HG02981 (cell line): Measurements from ENCODE around the gene PPP1R14D.

Experiments
- ATAC-seq: cut with Tn5 transposase; IDR thresholded peaks from one replicate; pipeline ENCODE4 v1.9.1; 2021; ENCODE audit warnings: mild to moderate bottlenecking, moderate library complexity; ENCODE audit not compliant: unreplicated experiment

PPP1R14D gene

DNA sequence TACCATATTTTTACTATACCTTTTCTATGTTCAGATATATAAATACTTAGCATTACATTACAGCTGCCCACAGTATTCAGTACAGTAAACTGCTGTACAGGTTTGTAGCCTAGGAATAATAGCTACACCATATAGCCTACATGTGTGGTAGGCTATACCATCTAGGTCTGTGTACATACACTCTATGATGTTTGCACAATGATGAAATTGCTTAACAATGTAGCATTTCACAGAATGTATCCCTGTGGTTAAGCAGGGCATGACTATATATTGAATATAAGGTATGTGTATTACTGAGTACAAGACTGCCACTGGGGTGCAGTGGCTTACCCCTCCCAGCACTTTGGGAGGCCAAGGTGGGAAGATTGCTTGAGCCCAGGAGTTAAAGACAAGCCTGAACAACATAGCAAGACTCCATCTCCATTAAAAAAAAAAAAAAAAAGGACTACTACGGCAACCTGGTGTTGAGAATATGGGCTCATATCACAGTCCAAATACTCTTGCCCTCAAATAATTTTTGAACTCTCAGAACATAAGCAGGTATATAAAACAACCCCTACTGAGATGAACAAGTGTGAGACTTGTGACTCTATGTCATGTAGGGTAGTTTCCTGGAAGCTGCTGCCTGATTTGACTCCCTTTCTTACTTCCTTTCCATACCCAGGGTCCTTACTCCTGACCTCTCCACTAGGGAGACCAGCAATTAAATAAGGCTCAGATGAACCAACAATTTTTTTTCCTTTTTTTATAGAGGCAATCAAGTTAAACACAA is 4.8 kb downstream of the PPP1R14D start:
- ATAC-seq: no peak

DNA sequence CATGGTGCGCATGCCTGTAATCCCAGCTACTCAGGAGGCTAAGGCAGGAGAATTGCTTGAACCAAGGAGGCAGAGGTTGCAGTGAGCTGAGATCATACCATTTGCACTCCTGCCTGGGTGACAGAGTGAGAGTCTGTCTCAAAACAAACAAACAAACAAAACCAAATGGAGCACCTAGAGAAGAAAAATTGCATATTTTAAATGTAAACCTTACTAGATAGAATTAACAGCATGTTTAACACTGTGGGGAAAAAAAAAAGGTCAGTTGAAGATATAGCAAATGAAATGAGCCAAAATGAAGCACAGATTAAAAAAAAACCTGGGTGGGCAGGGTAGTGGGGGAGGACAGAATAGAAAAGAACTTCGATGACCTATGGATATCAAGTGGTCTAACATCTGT is 7.3 kb downstream of the PPP1R14D start:
- no peak for ATAC-seq

DNA sequence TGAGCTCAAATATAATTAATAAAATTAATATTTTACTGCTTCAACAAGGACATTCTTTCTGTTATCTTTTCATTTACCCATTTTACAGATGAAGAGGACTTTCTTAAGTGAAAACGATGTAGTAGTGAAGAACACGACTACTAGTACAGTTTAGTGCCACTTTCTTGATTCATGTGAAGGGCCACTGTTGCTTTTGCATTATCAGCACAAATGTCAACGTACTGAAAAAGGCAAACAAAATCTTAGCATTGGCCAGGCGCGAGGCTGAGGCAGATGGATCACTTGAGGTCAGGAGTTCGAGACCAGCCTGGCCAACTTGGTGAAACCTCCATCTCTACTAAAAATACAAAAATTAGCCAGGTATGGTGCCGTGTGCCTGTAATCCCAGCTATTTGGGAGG is 9.5 kb downstream of the PPP1R14D start:
- ATAC-seq: no peak

DNA sequence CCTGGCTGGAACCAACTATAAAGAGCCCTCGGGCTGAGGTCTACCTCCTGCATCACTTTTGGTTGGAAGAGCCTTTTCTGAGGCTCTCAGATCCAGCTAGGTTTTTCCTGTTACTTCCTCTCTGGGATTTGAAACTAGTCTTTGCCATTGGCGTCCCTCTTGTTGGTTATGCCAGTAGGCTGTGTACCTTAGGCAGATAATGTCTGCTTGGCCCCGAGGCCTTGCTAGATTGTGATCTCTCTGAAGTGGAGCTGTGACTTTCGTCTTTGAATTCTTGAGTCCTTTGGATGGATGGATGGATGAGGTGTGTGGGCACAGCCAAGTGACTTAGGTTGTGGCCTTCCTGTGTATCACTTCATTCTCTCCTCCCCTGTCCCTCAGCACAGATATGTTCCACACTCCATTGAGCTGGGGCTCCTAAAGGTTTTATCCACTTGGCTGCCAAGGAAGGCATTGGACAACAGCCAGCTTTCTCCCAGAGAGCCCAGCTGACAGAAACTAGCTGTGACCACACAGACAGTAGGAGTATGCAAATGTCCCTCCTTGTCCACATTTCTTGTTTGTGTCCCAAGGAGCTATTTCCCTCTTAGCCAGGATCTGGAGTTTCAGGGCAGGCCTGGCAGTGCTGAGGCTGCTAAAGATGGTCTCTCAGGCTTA is 13.3 kb downstream of the PPP1R14D start:
- ATAC-seq: no peak

DNA sequence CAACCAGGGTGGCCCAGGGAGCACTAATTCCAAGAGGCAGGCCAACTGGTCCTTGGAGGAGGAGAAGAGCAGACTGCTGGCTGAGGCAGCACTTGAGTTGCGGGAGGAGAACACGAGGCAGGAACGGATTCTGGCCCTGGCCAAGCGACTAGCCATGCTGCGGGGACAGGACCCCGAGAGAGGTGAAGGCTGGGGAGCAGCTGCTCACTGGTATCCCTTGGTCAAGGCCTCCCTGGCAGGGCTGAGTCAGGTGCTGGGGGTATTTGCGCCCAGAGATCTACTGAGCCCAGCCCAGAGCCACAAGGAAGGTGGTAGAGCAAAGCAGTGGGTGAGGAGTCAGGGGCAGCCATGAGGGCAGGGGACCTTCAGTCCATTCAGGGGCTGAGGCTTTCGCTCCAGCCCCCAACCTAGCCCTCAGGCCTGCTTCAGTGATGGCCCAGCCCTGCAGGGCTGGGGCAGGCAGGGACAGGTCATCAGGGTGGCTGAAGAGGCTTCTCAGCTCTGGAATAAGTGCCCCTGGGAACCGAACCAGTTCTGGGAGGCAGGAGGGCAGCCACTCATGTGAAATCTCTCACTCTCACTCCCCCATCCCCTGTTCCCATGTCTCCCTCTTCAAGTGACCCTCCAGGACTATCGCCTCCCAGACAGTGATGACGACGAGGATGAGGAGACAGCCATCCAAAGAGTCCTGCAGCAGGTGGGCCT is 15.6 kb downstream of the PPP1R14D start:
- ATAC-seq: no peak

DNA sequence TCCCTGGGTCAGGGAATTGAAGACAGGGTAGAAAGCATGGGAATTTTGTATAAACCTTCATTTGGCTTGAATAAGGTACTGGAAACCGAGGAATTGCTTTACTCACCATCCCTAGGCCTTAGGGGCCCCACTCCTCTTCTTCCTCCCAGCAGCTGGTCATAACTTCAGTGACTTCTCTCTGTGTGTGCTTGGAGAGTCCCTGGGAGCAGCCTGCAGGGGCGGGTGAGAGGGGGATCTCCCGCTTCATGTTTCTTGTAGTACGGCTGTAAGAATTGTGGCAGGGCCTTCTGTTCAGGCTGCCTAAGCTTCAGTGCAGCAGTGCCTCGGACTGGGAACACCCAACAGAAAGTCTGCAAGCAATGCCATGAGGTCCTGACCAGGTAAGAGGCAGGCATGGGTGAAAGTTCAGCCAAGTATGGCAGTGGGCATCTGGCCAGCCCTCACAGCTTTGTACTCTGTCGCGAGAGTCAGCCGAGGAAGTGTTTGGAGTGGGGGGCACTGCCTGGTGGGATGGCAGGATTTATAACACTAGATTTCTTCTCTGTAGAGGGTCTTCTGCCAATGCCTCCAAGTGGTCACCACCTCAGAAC is 19.6 kb downstream of the PPP1R14D start:
- ATAC-seq: no peak

DNA sequence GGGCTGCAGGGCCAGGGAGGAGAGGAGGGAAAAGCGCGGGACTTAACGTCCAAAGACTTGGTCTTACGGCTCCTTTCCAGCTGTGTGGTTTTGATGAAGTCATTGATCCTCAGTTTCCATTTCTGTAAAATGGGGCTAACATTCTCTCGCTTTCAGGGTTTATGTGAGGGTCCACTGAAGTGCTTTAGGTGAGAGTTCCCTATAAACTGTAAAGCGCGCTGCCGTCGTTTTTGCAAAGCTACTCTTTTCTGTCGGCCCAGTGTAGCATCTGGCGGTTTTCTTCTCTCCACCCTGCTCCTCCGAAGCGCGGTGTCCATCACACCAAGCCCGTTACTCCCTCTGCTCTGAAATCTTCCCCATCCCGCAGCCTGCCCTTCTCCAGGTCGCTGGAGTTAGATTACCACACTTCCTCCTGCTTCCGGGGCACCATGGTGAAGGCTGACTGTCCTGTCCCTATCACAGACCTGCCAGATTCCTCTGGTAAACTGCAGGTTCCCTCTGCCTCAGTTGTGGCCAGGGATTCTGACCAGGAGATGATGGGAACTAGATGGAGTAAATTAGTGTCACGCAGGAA is 20.5 kb downstream of the PPP1R14D start:
- ATAC-seq: no peak

DNA sequence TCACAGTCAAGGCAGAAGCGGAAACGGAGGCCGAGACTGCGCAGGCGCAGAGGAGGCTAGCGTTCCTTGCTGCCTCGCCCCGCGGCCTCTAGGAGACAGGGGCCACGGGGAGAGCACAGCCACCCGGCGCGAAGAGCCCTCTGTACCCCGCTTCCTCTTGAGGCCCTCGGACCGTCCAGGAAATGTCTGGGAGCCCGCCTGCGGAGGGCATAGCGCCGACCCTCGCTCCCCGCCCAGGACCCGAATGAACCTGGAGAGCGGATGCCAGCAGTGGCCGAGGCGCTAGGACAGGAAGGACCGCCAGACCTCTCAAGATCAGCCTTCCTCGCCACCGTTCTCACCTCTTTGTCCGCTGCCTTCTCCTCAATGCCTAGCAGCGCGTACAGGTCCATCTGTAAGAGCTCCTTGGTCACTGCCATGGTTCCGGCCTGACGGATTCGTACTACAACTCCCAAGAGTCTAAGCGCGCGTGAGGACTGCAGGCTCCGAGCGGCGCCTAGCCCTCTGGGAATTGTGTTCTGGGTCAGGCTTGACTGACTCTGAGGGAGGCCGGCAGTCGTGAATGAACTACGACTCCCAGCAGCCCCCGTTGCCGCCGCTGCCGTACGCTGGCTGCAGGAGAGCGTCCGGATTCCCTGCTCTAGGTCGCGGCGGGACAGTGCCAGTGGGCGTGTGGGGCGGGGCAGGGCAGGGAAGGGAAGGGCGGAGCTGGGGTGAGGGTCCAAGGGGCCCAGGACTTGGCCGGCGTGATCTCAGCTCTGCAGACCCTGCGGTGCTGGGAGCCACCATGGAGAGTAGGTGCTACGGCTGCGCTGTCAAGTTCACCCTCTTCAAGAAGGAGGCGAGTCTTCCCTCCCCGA is 21.2 kb downstream of the PPP1R14D start, which contains the start of the genes DNAJC17 and ZFYVE19:
DNAJC17 (minus strand) TSS at position 446 of the 860 bp plus-strand sequence; CDS start at position 419, 27 bp downstream.
ZFYVE19 (plus strand) TSS at position 62 of the 860 bp plus-strand sequence; CDS start at position 563, 501 bp downstream.
- ATAC-seq: peak; percentile 92

DNA sequence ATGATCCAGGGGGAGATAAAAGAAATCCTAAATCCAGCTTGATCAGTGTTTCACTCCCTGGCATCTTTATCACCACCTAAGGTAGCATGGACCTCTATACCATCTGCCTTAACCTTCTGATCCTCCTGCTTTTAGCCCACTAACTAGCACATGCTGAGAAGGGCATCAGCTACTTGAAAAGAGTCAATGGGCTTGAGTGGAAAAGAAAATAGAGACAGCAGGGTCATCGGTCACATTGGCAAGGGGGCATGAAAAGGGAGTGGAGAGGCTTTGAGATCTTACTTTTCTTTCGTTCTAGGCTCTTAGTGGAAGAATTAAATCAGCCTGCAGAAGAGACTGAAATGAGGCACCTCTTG is 21.9 kb downstream of the PPP1R14D start:
- ATAC-seq: no peak

DNA sequence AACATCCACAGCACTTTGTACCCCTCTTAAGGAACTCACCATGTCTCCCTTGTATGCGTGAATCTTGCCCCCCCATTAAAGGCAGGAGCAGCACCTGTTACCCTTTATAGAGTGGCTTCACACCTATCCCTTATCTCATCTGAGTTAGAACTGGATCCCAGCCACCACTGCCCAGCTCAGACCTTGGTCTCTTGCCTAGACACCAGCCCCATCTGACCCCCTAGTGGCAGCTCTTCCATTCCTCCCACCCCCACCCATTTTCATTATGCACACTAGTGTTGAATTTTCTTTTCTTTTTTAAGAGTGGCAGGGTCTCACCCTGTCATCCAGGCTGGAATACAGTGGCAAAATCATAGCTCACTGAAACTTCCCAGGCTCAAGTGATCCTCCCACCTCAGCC is 24.8 kb downstream of the PPP1R14D start:
- ATAC-seq: no peak

DNA sequence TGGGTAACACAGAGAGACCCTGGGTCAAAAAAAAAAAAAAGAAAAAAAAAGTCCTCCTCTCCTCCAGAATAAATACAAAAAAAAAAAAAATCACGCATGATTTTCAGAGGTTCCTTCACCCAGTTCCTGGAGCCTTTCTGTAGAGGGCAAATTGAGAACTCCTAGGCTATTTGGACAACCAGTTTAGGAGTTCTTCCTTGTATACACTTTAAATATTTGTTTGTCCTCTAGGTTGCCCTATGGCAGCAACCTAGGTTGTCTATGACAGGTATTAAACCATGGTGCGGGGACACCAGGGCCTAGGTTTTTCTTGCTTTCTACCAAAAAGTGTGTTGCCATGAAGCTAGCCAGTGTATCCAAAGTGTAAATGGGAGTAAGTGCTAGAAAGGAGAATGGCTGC is 25.4 kb downstream of the PPP1R14D start:
- ATAC-seq: no peak

DNA sequence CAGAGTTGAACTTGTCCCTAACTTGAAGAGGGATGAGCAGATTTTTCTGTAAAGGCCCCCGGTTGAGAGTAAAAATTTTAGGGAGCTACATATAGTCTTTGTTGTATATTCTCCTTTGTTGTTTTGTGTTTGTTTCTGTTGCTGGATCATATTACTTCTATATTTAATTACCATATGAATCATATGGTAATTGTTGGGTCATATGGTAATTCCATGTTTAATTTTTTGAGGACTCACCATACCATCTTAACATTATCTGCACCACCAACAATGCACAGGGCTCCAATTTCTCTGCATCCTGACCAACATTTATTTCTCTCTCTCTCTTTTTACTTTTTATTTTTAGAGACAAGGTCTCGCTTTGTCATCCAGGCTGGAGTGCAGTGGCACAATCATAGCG is 29.0 kb downstream of the PPP1R14D start:
- ATAC-seq: no peak

DNA sequence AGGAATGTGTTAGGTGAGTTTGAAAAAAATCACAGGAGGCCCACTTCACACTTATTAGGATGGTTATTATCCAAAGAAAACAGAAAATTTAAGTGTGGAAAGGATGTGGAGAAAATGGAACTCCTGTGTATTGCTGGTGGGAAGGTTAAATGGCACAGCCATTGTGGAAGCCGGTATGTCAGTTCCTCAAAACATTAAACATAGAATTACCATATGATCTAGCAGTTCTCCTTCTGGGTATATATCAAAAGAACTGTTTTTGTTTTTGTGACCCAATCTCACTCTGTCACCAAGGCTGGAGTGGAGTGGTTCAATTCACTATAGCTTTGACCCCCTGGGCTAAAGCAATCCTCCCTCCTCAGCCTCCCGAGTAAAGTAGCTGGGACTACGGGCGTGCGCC is 32.0 kb downstream of the PPP1R14D start:
- ATAC-seq: no peak

DNA sequence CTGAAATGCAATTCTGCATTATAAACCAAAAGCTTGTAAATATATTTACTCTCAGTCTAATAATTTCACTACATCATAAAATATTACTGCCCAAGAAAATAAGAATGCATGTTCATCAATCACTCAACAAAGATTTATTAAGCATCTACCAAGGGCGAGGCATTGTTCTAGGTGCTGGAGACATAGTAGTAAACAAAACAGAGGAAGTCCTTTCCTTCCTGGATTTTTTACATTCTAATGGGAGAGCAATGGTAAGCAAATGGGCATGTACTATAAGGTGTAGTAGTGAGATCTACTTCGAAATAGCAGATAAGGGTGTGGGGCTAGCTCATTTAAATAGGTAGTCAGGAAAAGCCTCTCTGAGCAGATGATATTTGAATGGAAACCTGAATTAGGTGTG is 32.5 kb downstream of the PPP1R14D start:
- ATAC-seq: no peak

DNA sequence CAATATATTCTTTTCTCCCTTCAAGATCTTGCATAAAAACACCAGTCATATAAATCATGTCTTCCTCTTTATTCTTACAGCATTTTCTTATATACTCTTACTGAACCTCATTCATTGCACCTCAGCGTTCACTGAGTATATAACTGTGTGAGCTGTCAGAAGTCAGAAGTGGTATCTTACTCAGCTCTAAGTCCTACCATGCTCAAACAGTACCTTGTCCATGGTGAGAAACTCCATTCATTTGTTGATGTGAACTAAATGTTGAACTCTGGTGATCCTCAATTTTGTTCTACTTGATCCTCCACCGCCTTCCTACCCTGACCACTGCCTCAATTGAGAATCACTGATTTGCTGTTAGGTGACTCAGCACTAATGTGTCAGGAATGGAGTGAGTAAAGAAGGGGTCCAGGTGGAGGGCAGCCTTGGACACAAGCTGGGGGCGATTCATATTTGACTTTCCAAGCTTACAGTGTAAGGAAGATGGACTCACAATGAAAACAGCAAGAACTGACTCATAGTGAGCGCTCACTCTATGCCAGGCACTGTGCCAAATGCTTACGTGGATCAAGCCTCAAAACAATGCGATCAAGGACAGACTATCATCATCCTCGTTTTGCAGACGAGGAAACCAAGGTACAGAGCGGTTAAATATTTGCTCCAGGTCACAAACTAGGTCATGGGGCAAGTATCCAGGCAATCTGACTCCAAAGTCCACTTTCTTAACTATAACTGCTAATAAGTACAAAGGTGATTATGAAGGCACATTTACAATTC is 35.1 kb downstream of the PPP1R14D start:
- no peak for ATAC-seq

DNA sequence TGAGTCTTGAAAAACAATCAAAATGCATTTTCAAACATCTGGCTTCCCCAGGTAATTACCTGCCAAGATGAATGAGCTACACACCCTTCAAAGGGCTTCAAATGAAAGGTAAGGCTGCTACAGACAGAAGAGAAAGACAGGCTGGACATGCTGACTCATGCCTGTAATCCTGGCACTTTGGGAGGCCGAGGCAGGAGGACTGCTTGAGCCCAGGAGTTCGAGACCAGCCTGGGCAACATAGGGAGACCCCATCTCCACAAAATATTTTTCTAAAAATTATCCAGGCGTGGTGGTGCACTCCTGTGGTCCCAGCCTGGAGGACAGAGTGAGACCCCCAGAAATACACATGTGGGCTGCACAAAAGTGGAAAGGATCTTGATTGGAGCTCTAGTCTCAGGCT is 36.1 kb downstream of the PPP1R14D start:
- ATAC-seq: no peak

DNA sequence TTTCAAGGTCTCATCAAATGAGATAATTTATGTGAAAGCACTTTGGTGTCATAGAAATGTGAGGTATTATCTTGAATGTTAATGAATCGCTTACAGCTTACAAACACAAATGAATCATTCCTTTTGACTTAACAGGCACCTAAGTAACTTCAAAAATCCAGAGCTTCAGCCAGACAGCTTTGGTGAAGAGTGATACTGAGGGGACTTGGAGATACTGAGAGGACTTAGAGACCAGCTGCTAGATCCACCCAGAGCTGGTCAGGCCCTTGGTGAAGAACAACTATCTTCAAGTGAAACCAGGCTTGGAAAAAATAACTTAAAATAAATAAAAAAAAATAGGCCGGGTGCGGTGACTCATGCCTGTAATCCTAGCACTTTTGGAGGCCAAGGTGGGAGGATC is 37.8 kb downstream of the PPP1R14D start:
- no peak for ATAC-seq

DNA sequence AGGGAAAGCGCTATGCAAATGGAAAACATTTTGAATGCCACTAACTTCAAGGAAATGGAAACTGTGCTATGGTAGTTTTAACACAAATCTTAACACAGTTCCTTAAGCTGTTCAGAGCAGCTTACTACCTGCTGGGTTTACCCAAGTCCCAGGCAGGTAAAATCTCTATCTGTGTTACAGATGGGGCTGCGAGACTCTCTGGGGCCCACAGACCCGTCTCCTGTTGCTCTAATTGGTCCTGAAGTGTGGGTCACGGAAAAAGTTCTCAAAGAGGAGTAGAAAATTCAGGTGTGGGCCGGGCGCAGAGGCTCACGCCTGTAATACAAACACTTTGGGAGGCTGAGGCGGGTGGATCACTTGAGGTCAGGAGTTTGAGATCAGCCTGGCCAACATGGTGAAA is 38.5 kb downstream of the PPP1R14D start:
- no peak for ATAC-seq

DNA sequence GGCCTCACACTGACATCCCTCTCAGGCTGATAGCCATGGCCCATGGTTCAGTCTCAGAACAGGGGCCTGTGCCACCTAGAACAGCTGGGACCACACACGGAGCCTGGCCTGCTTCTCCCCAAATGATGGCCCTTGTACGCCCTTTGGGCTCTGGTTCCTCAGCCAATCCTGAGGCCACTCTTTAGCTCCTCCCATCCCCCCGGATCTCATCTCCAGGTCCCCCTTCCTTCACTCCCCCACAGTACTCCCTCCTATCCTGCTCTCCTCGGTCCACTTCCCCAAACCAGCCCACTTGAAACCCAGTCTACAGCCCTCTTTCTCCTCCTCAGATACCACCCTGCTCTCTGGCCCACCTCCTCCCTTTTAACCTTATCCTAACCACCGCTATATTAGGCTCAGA is 39.4 kb downstream of the PPP1R14D start:
- ATAC-seq: no peak
